ENCODE results near the gene NDUFA6. TPM values are rescaled to one million over a fixed set of nuclear protein-coding genes. Genes with fewer than 3 reads are reported as not detected.

Gene NDUFA6
- total RNA-seq, 1 experiment from 2014 or later = 84.9 TPM

DNA sequence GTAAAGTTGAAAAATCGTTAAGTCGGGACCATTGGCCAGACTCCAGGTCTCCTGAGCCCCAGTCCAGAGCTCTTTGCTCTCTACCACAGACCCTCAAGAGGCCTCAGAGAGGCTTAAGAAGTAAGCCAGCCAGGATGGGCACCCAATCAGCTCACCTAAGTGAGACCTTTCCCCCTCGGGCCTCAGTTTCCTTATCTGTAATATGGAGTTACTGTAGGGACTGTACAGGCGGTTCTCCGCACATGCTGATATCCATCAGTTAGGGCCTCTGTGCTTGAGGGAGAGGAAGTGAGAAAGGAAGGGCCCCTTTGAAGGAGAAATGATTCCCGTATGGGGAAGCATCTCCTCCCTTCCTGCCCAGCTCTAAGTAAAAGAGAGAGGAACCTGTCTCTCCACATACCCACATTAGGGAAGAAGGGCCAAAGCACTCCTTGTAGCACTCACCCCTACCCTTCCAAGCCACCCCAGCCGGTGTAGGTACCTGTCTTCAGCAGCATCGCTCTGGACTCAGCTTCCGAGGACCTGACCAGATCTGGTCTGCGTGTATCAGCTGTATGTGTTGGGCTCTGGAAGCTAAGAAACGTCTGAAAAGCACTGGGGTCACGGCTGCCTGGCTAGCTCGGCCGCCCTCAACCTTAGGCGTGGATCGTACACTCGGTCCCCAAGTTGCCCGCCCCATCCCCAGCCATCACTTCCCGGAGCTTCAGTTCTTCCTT, 20.6 kb downstream of the NDUFA6 start:
- Histone ChIP-seq H3K36me3 (ENCODE audit: low read depth) (no peaks in the 10 kb centered on the region), H2AFZ (peak overlapping the region; percentile 86), H3K27ac (peak overlapping the region; percentile 10), H3K27me3 (ENCODE audit: insufficient read depth, low read depth) (no peaks in the 10 kb centered on the region), H3K79me2 (ENCODE audit: low read depth) (no peaks in the 10 kb centered on the region), H3K4me3 (peak overlapping the region; percentile 59), H3K4me1 (replicated peaks; ENCODE audit: insufficient read depth) (peaks cover 16% of the 10 kb centered on the region), H3K9me3 (ENCODE audit: insufficient read depth, low read depth) (no peaks in the 10 kb centered on the region; the same call in 1 of the 2 replicates), H3K4me2 (peak overlapping the region; percentile 83), H4K20me1 (ENCODE audit: insufficient read depth) (no peaks in the 10 kb centered on the region), H3F3A (ENCODE audit: insufficient read depth, low read depth) (peaks cover 10% of the 10 kb centered on the region; the same call in 1 of the 2 replicates), H3K9me2 (ENCODE audit: insufficient read depth) (no peaks in the 10 kb centered on the region)
- no peak for DNase-seq
- POLR2A ChIA-PET (ENCODE audit: unreplicated experiment) = no interaction called here
- no peak for TF ChIP-seq EZH2 (IDR thresholded peaks at IDR 0.05; ENCODE audit: low read depth)
- TF ChIP-seq, protein P1, sequence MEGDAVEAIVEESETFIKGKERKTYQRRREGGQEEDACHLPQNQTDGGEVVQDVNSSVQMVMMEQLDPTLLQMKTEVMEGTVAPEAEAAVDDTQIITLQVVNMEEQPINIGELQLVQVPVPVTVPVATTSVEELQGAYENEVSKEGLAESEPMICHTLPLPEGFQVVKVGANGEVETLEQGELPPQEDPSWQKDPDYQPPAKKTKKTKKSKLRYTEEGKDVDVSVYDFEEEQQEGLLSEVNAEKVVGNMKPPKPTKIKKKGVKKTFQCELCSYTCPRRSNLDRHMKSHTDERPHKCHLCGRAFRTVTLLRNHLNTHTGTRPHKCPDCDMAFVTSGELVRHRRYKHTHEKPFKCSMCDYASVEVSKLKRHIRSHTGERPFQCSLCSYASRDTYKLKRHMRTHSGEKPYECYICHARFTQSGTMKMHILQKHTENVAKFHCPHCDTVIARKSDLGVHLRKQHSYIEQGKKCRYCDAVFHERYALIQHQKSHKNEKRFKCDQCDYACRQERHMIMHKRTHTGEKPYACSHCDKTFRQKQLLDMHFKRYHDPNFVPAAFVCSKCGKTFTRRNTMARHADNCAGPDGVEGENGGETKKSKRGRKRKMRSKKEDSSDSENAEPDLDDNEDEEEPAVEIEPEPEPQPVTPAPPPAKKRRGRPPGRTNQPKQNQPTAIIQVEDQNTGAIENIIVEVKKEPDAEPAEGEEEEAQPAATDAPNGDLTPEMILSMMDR (conservative IDR thresholded peaks at IDR 0.05) = no peak
- CTCF ChIA-PET = interaction anchor here (0.6 kb wide), 1 partner anchor 125 kb away, joined by 3 read pairs; no protein-coding TSS in a partner anchor
- intact Hi-C loops (cut with micrococcal nuclease; ENCODE audit: unreplicated experiment) = loop anchor here (1.0 to 10.0 kb wide), 3 partner anchors 9 to 125 kb away; partner anchors contain the start of genes CENPM, SMDT1 and WBP2NL
- BruUV-seq (replicated peaks) = TSS peak; percentile 67

DNA sequence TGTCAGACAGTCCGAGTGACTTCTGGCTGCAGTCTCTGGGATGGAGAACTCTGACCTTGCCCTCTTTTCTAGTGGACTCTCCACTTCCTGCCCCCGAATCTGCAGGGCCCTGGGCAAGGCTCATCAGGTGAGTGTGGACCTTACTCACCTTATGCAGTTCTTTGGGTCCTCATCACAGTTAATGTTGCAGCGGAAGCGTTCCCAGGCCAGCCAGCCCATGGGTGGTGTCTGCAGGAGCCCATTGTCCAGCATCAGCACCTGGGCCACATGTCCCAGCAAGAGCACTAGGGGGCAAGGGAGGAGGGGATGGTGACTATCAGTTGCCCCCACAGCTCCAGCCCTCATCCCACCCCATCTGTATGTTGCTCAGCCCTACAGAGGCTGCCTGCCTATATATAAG, 22.3 kb downstream of the NDUFA6 start:
- no peak overlapping the region for H3K27ac ChIP-seq
- H3K4me1 ChIP-seq (replicated peaks; ENCODE audit: insufficient read depth) = peaks cover 16% of the 10 kb centered on the region
- DNase-seq = no peak
- H3K27me3 ChIP-seq (ENCODE audit: insufficient read depth, low read depth) = no peaks in the 10 kb centered on the region
- intact Hi-C loops (cut with micrococcal nuclease; ENCODE audit: unreplicated experiment) = no loop called here
- H3K36me3 ChIP-seq (ENCODE audit: low read depth) = no peaks in the 10 kb centered on the region
- no peak overlapping the region for H3K4me3 ChIP-seq
- no TSS peak for BruUV-seq (replicated peaks)
- H3K9me2 ChIP-seq (ENCODE audit: insufficient read depth) = no peaks in the 10 kb centered on the region
- H4K20me1 ChIP-seq (ENCODE audit: insufficient read depth) = no peaks in the 10 kb centered on the region
- TF ChIP-seq EZH2 (IDR thresholded peaks at IDR 0.05; ENCODE audit: low read depth) = no peak
- TF ChIP-seq, protein P1 (conservative IDR thresholded peaks at IDR 0.05) = no peak
- no peaks in the 10 kb centered on the region for H3K79me2 ChIP-seq (ENCODE audit: low read depth)
- no peak overlapping the region for H2AFZ ChIP-seq
- peaks cover 10% of the 10 kb centered on the region; the same call in 1 of the 2 replicates for H3F3A ChIP-seq (ENCODE audit: insufficient read depth, low read depth)
- no peaks in the 10 kb centered on the region for H3K9me3 ChIP-seq (ENCODE audit: insufficient read depth, low read depth)
- no peak overlapping the region for H3K4me2 ChIP-seq
- ChIA-PET CTCF (no interaction called here), POLR2A (ENCODE audit: unreplicated experiment) (no interaction called here)

DNA sequence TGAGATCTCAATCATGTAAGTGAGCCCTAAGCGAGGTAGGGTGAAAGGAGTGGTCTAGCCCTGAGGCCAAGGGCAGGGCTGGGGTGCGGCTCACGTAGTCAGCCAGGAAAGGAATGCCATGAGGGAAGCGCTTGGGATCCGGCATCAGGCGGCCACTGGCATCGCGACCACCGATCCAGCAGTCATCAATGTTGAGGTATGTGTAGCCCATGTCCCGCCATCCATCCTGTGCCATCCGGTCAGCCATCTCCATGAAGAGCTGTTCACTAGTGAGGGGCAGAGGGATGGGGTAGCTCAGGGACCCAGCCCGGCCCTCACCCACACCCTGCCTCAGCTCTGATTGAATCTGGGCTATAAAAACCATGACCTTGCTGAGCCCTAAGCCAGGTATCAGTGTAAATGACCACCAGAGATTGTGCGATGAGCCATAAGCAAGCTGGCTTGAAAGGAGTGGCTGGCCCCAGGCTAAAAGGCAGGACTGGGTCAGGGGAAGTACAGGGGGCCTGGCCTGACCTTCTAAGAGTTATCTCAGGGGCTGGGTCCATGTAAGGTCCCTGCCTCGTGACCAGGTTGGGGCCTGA, 22.8 kb downstream of the NDUFA6 start:
- DNase-seq = no peak
- intact Hi-C loops (cut with micrococcal nuclease; ENCODE audit: unreplicated experiment) = no loop called here
- H3K36me3 ChIP-seq (ENCODE audit: low read depth) = no peaks in the 10 kb centered on the region
- BruUV-seq (replicated peaks) = no TSS peak
- H4K20me1 ChIP-seq (ENCODE audit: insufficient read depth) = no peaks in the 10 kb centered on the region
- CTCF ChIA-PET = no interaction called here
- no peaks in the 10 kb centered on the region for H3K27me3 ChIP-seq (ENCODE audit: insufficient read depth, low read depth)
- no peak overlapping the region for H2AFZ ChIP-seq
- no peaks in the 10 kb centered on the region for H3K79me2 ChIP-seq (ENCODE audit: low read depth)
- peaks cover 16% of the 10 kb centered on the region for H3K4me1 ChIP-seq (replicated peaks; ENCODE audit: insufficient read depth)
- no peaks in the 10 kb centered on the region for H3K9me2 ChIP-seq (ENCODE audit: insufficient read depth)
- H3K4me3 ChIP-seq = no peak overlapping the region
- POLR2A ChIA-PET (ENCODE audit: unreplicated experiment) = no interaction called here
- no peaks in the 10 kb centered on the region for H3K9me3 ChIP-seq (ENCODE audit: insufficient read depth, low read depth)
- no peak for TF ChIP-seq EZH2 (IDR thresholded peaks at IDR 0.05; ENCODE audit: low read depth)
- TF ChIP-seq, protein P1 (conservative IDR thresholded peaks at IDR 0.05) = no peak
- H3K4me2 ChIP-seq = no peak overlapping the region
- H3F3A ChIP-seq (ENCODE audit: insufficient read depth, low read depth) = peaks cover 10% of the 10 kb centered on the region; the same call in 1 of the 2 replicates
- no peak overlapping the region for H3K27ac ChIP-seq
